ENCODE data around the gene MAD1L1.
"Not testable (repeated sequence)": the region's sequence is repeated elsewhere in the genome, so short reads cannot be mapped to it uniquely, and the experiment has no call there.

MAD1L1 gene

GRCh38 chr7:1883834-1884582, 348.7 kb downstream of the MAD1L1 start:
- DNase-seq, result no peak

- DNase-seq, result no peak
These were observed 349.5 kb downstream of the MAD1L1 start for GRCh38 chr7:1883031-1883761.

- no peak for DNase-seq
These were observed 350.3 kb downstream of the MAD1L1 start for GRCh38 chr7:1882451-1882850.

- no peak for DNase-seq
These were observed 350.8 kb downstream of the MAD1L1 start for GRCh38 chr7:1881946-1882345.

- DNase-seq, result not testable (repeated sequence)
These were observed 356.1 kb downstream of the MAD1L1 start for GRCh38 chr7:1876641-1877040.

- DNase-seq, result not testable (repeated sequence)
These were observed 357.1 kb downstream of the MAD1L1 start for GRCh38 chr7:1875392-1876199.

GRCh38 chr7:1874590-1875391, 358.0 kb downstream of the MAD1L1 start:
- DNase-seq, result not testable (repeated sequence)

GRCh38 chr7:1873857-1874589, 358.7 kb downstream of the MAD1L1 start:
- DNase-seq, result no peak

- DNase-seq, result no peak
These were observed 359.3 kb downstream of the MAD1L1 start for GRCh38 chr7:1873421-1873820.

GRCh38 chr7:1873070-1873405, 359.7 kb downstream of the MAD1L1 start:
- DNase-seq, result no peak

GRCh38 chr7:1872191-1873069, 360.3 kb downstream of the MAD1L1 start:
- no peak for DNase-seq

- no peak for DNase-seq
These were observed 363.2 kb downstream of the MAD1L1 start for GRCh38 chr7:1869452-1870130.

- DNase-seq, result no peak
These were observed 364.1 kb downstream of the MAD1L1 start for GRCh38 chr7:1868516-1869165.

GRCh38 chr7:1867370-1868260, 365.1 kb downstream of the MAD1L1 start:
- no peak for DNase-seq

- DNase-seq, result no peak
These were observed 366.1 kb downstream of the MAD1L1 start for GRCh38 chr7:1866601-1867000.

GRCh38 chr7:1865571-1866255, 367.0 kb downstream of the MAD1L1 start:
- DNase-seq, result no peak

GRCh38 chr7:1865000-1865555, 367.7 kb downstream of the MAD1L1 start:
- DNase-seq, result no peak

Measured in NCI-H1436 (cell line).